Ascending aorta (tissue), 2 donors: ENCODE results near the gene RGS6. TPM values are rescaled to one million over a fixed set of nuclear protein-coding genes. Genes with fewer than 3 reads are reported as not detected.

Experiments used
- DNase-seq, 2 donors: peaks; one replicate each; pipeline ENCODE4 v3.0.0-alpha.2; 2019; ENCODE audit warnings: low spot score in 2 of 2
- H3K27ac ChIP-seq, 2 donors: fragments of 200-600 bp; sonication (generic); one replicate each; pipeline ENCODE4 v1.5.1; 2016 to 2017; ENCODE audit warnings: mild to moderate bottlenecking in 1 of 2
- H3K27me3 ChIP-seq: fragments of 200-600 bp; sonication (generic); one replicate; pipeline ENCODE4 v1.5.1; 2017
- H3K36me3 ChIP-seq, 2 donors: fragments of 200-600 bp; sonication (generic); one replicate each; pipeline ENCODE4 v1.5.1; 2016
- H3K4me1 ChIP-seq, 2 donors: fragments of 200-600 bp; sonication (generic); one replicate each; pipeline ENCODE4 v1.5.1; 2016 to 2017; ENCODE audit warnings: mild to moderate bottlenecking in 1 of 2
- H3K4me3 ChIP-seq, 2 donors: fragments of 200-600 bp; sonication (generic); one replicate each; pipeline ENCODE4 v1.5.1; 2016 to 2017; ENCODE audit warnings: mild to moderate bottlenecking in 1 of 2
- H3K9me3 ChIP-seq, 2 donors: fragments of 200-600 bp; sonication (generic); one replicate each; pipeline ENCODE4 v1.5.1; 2016
- intact Hi-C: fragments of 100-400 bp; cut with DNase I; formaldehyde crosslinking; loops from one replicate; pipeline ENCODE4 v1.15.1; 2023
- total RNA-seq: library from RNA; depleted of rRNA; stranded (reverse); fragments of >200 nt; gene quantifications from one replicate; pipeline ENCODE4 v1.1.0, GENCODE V29; 2016
- TF ChIP-seq, protein P1 (sequence below), 3 experiments: fragments of 200-600 bp in 2 of 3; fragments of 450-650 bp in 1 of 3; sonication (generic) in 2 of 3; IDR thresholded peaks; one replicate each; pipeline ENCODE4 v1.5.1; 2016 to 2019; ENCODE audit warnings: antibody characterized with exemption in 3 of 3, mild to moderate bottlenecking in 1 of 3, moderate library complexity in 1 of 3

RGS6 gene
- total RNA-seq, 1 donor from 2014 or later: 0.11 TPM

- Histone ChIP-seq H3K27me3 (no peaks in the 10 kb centered on the region), H3K4me3 (no peak overlapping the region), H3K9me3 (no peaks in the 10 kb centered on the region), H3K4me1 (peaks cover 0 to 13% of the 10 kb centered on the region in 2 donors), H3K27ac (no peak overlapping the region), H3K36me3 (no peaks in the 10 kb centered on the region)
- no peak for DNase-seq
- TF ChIP-seq, protein P1, sequence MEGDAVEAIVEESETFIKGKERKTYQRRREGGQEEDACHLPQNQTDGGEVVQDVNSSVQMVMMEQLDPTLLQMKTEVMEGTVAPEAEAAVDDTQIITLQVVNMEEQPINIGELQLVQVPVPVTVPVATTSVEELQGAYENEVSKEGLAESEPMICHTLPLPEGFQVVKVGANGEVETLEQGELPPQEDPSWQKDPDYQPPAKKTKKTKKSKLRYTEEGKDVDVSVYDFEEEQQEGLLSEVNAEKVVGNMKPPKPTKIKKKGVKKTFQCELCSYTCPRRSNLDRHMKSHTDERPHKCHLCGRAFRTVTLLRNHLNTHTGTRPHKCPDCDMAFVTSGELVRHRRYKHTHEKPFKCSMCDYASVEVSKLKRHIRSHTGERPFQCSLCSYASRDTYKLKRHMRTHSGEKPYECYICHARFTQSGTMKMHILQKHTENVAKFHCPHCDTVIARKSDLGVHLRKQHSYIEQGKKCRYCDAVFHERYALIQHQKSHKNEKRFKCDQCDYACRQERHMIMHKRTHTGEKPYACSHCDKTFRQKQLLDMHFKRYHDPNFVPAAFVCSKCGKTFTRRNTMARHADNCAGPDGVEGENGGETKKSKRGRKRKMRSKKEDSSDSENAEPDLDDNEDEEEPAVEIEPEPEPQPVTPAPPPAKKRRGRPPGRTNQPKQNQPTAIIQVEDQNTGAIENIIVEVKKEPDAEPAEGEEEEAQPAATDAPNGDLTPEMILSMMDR (IDR thresholded peaks at IDR 0.05): no peak
- intact Hi-C loops: no loop called here
Measured at GRCh38 chr14:72544615-72545387, 612.6 kb downstream of the RGS6 start.

DNA sequence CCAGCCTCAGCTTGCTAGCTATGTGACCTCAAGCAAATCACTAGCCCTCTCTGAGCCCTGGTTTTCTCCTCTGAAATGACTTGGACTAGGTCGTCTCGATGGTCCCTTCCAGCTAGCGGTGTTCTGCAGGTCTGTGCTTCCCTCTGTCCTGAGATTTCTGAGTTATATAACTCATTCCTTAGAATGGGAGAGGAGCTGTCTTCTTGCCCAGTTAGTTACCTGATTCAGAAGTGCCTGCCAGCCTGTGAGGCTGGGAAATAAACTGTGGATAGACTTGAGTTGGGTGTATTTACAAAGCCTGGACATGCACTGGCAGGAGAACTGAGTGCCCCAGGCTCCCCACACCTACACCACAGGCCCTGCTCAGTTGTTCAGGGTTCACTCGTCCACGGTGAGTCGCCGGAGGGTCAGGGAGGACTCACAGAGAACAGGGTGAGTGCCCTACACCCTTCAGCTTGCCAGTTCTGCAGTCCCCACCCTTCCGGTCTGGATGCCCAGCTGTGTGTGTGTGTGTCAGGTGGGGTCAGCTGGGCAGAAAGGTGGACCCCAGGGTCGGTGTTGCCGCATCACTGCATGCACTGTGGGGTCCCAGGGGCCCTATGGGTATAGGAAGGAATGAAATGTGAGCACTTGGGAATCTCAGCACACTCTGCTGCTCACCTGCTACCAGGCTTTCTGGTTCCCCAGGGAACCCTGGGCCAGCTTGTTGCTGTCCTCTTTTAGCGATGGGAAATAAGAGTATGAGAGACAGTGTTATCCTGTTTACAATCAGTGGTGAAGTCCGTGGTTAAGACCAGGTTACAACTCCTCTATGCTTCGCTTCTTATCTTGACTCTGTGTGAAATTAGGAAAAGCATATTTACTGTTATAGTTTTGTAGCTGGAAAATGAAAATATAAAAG, 613.4 kb downstream of the RGS6 start:
- H3K36me3 ChIP-seq: no peaks in the 10 kb centered on the region
- no peaks in the 10 kb centered on the region for H3K9me3 ChIP-seq
- no peak for DNase-seq
- TF ChIP-seq, protein P1 (IDR thresholded peaks at IDR 0.05): no peak
- H3K27ac ChIP-seq: no peak overlapping the region
- intact Hi-C loops: no loop called here
- H3K4me1 ChIP-seq: peaks cover 0 to 13% of the 10 kb centered on the region in 2 donors
- H3K4me3 ChIP-seq: no peak overlapping the region
- no peaks in the 10 kb centered on the region for H3K27me3 ChIP-seq

- peaks cover 0 to 13% of the 10 kb centered on the region in 2 donors for H3K4me1 ChIP-seq
- no peak overlapping the region for H3K4me3 ChIP-seq
- DNase-seq: no peak
- H3K36me3 ChIP-seq: no peaks in the 10 kb centered on the region
- no peak overlapping the region for H3K27ac ChIP-seq
- no peaks in the 10 kb centered on the region for H3K9me3 ChIP-seq
- no peaks in the 10 kb centered on the region for H3K27me3 ChIP-seq
- TF ChIP-seq, protein P1 (IDR thresholded peaks at IDR 0.05): no peak
- intact Hi-C loops: no loop called here
Measured at GRCh38 chr14:72546344-72547016, 614.3 kb downstream of the RGS6 start.

DNA sequence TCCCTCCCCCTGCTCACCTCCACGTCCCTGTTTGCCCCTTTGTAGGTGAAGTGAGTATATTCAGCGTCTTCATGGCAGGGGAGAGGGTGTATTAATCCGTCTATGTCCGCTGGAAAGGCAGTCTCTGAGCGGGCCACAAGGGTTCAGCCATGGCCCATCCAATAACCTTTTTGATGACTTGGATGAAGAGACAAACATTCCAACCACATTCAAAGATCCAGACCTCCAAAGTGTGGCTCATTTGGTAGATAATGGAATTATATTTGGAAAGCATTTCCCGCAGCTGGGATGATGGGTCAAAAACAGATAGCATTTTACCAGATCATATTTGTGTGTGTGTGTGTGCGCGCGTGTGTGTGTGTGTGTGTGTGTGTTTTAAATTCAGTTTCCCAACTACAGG, 615.8 kb downstream of the RGS6 start:
- Histone ChIP-seq H3K36me3 (no peaks in the 10 kb centered on the region), H3K27me3 (no peaks in the 10 kb centered on the region), H3K9me3 (no peaks in the 10 kb centered on the region), H3K4me1 (peaks cover 5 to 16% of the 10 kb centered on the region in 2 donors), H3K27ac (no peak overlapping the region), H3K4me3 (no peak overlapping the region)
- TF ChIP-seq, protein P1 (IDR thresholded peaks at IDR 0.05): no peak
- intact Hi-C loops: no loop called here
- no peak for DNase-seq

DNA sequence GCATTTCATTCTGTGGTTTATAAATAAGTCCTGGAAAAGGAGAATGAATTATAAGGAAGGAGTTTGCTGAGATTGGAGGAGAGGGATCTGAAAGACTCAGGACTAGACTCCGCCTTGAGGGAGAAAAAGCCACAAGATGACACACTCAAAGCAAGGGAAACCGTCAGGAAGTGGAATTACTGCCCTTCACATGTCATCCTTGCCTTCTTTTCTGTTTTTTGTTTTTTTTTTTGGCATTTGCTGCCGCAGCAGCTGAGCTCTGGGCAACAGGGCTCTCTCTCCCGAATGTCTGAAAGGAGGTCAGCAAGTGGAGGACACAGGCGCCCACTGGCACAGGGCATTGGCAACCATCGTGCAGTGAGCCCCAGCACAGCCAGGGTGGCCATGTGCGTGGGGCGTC, 616.8 kb downstream of the RGS6 start:
- no peaks in the 10 kb centered on the region for H3K27me3 ChIP-seq
- H3K36me3 ChIP-seq: no peaks in the 10 kb centered on the region
- H3K27ac ChIP-seq: no peak overlapping the region
- no peak overlapping the region for H3K4me3 ChIP-seq
- no peaks in the 10 kb centered on the region for H3K9me3 ChIP-seq
- peaks cover 6 to 26% of the 10 kb centered on the region in 2 donors for H3K4me1 ChIP-seq
- TF ChIP-seq, protein P1 (IDR thresholded peaks at IDR 0.05): no peak
- intact Hi-C loops: no loop called here
- no peak for DNase-seq
